WERI-Rb-1 (cell line): Measurements from ENCODE around the gene DENND10.

Experiments
- DNase-seq: peaks from one replicate; pipeline ENCODE4 v3.0.0-alpha.2; 2020
- H3K27ac ChIP-seq: fragments of 250-450 bp; sonication (Bioruptor Pico); 2 replicates; pipeline ENCODE4 v1.5.1; 2020; ENCODE audit warnings: mild to moderate bottlenecking, moderate library complexity
- H3K27me3 ChIP-seq: fragments of 250-450 bp; sonication (Bioruptor Pico); 2 replicates; pipeline ENCODE4 v1.5.1; 2021; ENCODE audit warnings: mild to moderate bottlenecking, low read depth, moderate library complexity; ENCODE audit not compliant: insufficient read depth, severe bottlenecking
- H3K36me3 ChIP-seq: fragments of 250-450 bp; sonication (Bioruptor Pico); 2 replicates; pipeline ENCODE4 v1.5.1; 2020; ENCODE audit warnings: mild to moderate bottlenecking, moderate library complexity
- H3K4me3 ChIP-seq: 2 replicates; pipeline ENCODE4 v1.5.1; 2011; ENCODE audit warnings: low read depth, mild to moderate bottlenecking, control low read depth, low read length
- H3K9me3 ChIP-seq: fragments of 250-450 bp; sonication (Bioruptor Pico); 2 replicates; pipeline ENCODE4 v1.5.1; 2021; ENCODE audit warnings: mild to moderate bottlenecking, moderate library complexity; ENCODE audit not compliant: severe bottlenecking
- TF ChIP-seq, protein P1 (sequence below): IDR thresholded peaks from 2 replicates; pipeline ENCODE4 v1.5.1; 2011; ENCODE audit warnings: low read depth, mild to moderate bottlenecking, control low read depth, inconsistent platforms, low read length

DENND10 gene

GRCh38 chr10:119120413-119120867, 16.5 kb downstream of the DENND10 start:
- H3K27me3 ChIP-seq, result no peaks in the 10 kb centered on the region
- no peaks in the 10 kb centered on the region for H3K9me3 ChIP-seq
- TF ChIP-seq, protein P1, sequence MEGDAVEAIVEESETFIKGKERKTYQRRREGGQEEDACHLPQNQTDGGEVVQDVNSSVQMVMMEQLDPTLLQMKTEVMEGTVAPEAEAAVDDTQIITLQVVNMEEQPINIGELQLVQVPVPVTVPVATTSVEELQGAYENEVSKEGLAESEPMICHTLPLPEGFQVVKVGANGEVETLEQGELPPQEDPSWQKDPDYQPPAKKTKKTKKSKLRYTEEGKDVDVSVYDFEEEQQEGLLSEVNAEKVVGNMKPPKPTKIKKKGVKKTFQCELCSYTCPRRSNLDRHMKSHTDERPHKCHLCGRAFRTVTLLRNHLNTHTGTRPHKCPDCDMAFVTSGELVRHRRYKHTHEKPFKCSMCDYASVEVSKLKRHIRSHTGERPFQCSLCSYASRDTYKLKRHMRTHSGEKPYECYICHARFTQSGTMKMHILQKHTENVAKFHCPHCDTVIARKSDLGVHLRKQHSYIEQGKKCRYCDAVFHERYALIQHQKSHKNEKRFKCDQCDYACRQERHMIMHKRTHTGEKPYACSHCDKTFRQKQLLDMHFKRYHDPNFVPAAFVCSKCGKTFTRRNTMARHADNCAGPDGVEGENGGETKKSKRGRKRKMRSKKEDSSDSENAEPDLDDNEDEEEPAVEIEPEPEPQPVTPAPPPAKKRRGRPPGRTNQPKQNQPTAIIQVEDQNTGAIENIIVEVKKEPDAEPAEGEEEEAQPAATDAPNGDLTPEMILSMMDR, result no peak
- peaks cover 43% of the 10 kb centered on the region for H3K36me3 ChIP-seq
- H3K27ac ChIP-seq, result no peak overlapping the region
- DNase-seq, result no peak
- no peak overlapping the region for H3K4me3 ChIP-seq

- Histone ChIP-seq H3K27ac (no peak overlapping the region), H3K36me3 (peaks cover 47% of the 10 kb centered on the region)
Measured at GRCh38 chr10:119120875-119121274, 17.0 kb downstream of the DENND10 start.

DNA sequence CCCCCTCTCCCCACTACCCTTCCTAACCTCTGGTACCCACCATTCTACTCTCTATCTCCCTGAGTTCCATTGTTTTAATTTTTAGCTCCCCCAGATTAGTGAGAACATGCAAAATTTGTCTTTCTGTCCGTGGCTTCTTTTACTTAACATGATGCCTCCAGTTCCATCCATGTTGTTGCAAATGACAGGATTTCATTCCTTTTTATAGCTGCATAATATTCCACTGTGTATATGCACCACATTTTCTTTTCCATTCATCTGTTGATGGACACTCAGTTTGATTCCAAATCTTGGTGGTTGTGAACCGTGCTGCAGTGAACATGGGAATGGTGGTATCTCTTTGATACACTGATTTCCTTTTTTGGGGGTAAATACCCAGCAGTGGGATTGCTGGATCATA, 22.0 kb downstream of the DENND10 start:
- H3K36me3 ChIP-seq, result peaks cover 57% of the 10 kb centered on the region
- H3K27me3 ChIP-seq, result no peaks in the 10 kb centered on the region
- DNase-seq, result no peak
- no peak overlapping the region for H3K27ac ChIP-seq
- no peaks in the 10 kb centered on the region for H3K9me3 ChIP-seq
- TF ChIP-seq, protein P1, result no peak
- no peak overlapping the region for H3K4me3 ChIP-seq

More at GRCh38 chr10:119120875-119121274, 17.0 kb downstream of the DENND10 start:
- no peak for DNase-seq
- Histone ChIP-seq H3K27me3 (no peaks in the 10 kb centered on the region), H3K4me3 (no peak overlapping the region), H3K9me3 (no peaks in the 10 kb centered on the region)
- TF ChIP-seq, protein P1, result no peak

- no peak for DNase-seq
- Histone ChIP-seq H3K9me3 (no peaks in the 10 kb centered on the region), H3K36me3 (peaks cover 56% of the 10 kb centered on the region), H3K27me3 (no peaks in the 10 kb centered on the region), H3K4me3 (no peak overlapping the region), H3K27ac (no peak overlapping the region)
- TF ChIP-seq, protein P1, result no peak
Measured at GRCh38 chr10:119129721-119130120, 25.8 kb downstream of the DENND10 start.

DNA sequence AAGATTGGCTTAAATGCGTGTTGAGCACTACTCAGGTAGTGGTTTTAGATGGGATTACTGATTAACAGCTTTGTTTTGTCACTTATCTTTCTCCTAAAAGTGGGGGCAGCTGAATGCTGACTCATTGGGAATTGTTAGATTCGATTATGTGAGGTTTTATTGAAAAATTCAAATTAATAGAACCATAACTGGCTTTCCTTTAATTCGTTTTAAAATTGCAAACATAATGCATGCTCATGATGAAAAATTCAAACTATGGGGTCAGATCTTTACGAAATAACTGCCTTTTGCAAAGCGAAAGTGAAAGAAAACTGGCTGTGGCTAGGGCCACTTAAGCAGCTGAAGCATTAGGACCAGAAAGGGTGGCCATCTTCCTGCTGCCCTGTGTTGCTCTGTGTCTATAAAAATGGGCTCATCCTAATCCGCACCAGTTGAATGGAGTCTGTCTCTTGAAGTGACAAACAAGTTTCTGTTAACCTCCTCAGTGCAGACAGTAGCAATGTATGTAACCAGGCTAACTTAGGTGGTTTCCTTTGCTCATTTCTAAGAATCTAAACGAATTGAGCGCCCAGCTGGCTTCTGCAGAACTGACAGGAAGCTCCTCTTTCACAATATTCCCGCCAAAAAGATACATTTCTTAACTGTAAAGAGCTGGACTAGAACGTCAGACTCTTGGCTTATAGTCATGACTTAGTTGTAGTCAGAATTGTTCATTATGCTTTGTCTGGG, 27.8 kb downstream of the DENND10 start:
- H3K9me3 ChIP-seq, result no peaks in the 10 kb centered on the region
- H3K4me3 ChIP-seq, result peak overlapping the region; percentile 9
- H3K27me3 ChIP-seq, result no peaks in the 10 kb centered on the region
- TF ChIP-seq, protein P1, result no peak
- peaks cover 52% of the 10 kb centered on the region for H3K36me3 ChIP-seq
- H3K27ac ChIP-seq, result peak overlapping the region; percentile 39
- peak; percentile 37 for DNase-seq
